ENCODE results near the gene SFTPA2. TPM values are rescaled to one million over a fixed set of nuclear protein-coding genes. Genes with fewer than 3 reads are reported as not detected.
"Not testable (repeated sequence)": the region's sequence is repeated elsewhere in the genome, so short reads cannot be mapped to it uniquely, and the experiment has no call there.

Gene SFTPA2
- total RNA-seq, 1 donor from 2014 or later = not detected

DNA sequence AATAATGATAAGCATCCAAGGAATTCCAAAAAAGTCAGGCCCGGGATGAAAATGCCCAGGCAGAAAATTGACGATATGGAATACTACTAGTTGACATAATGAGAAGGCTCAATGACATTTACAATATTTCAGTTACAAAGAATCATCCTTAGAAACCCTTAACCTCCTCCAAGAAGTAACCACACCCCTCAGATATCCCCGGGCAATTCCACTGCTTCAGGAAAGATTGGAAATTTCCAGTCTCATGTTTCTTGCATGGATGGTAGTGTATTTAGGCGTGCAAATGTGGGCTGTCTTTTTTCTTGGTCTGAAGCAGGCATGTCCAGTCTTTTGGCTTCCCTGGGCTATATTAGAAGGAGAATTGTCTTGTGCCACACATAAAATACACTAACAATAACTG lies 42.6 kb downstream of the SFTPA2 start:
- H3K9me3 ChIP-seq (ENCODE audit: low read depth); H3K36me3 Mint-ChIP-seq; H3K4me3 Mint-ChIP-seq; H2AFZ ChIP-seq (replicated peaks); H3K9me3 Mint-ChIP-seq; H3K27ac ChIP-seq; H3K27me3 Mint-ChIP-seq (ENCODE audit: insufficient read depth, low read depth); H3F3A ChIP-seq (ENCODE audit: low read depth); H3K36me3 ChIP-seq; H4K20me1 ChIP-seq (ENCODE audit: low read depth); DNase-seq (ENCODE audit: low spot score); H3K4me1 Mint-ChIP-seq; H3K27me3 ChIP-seq; H3K27ac Mint-ChIP-seq; H3K4me2 ChIP-seq; H3K4me1 ChIP-seq; H3K9ac ChIP-seq; H3K79me2 ChIP-seq (ENCODE audit: low read depth); H3K4me3 ChIP-seq: not testable (repeated sequence)

DNA sequence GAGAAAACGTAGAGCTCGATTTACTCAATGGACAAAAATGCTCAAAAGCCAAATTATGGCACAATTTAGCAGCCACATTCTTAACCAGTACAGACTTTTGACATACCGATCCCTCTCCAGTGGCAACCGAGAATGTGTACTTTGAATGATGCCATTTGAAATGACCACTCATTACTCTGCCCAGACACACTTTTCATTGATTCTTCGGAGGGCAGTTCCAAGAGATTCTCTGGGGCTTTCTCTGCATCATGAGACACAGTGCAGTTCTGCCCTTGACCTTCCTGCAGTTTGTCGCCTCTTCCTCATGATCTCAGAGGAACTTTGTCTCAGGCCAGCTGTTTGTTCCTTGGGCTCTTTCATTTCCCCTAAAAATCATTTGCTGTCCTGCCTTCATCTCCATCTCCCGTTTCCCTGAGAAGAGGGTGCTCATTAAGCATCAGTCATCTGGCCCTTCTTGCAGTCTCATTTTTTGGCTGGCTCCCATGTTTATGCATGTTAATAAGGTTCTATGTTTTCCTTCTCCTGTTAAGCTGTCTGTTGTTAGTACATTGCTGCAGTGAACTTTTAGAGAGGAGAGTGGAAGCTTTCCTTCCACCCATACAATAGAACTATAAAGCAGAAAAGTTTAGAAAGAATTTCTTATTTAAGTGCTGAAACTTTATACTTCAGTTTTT lies 43.5 kb downstream of the SFTPA2 start:
- not testable (repeated sequence) for DNase-seq (ENCODE audit: low spot score); H3K4me1 ChIP-seq; H3K27me3 Mint-ChIP-seq (ENCODE audit: insufficient read depth, low read depth); H3K4me3 ChIP-seq; H3K27ac Mint-ChIP-seq; H3K9me3 ChIP-seq (ENCODE audit: low read depth); H2AFZ ChIP-seq (replicated peaks); H3K4me2 ChIP-seq; H3K9ac ChIP-seq; H3K36me3 Mint-ChIP-seq; H3K36me3 ChIP-seq; H3K27ac ChIP-seq; H3K4me3 Mint-ChIP-seq; H3K27me3 ChIP-seq; H3K9me3 Mint-ChIP-seq; H3K4me1 Mint-ChIP-seq; H3K79me2 ChIP-seq (ENCODE audit: low read depth); H3F3A ChIP-seq (ENCODE audit: low read depth); H4K20me1 ChIP-seq (ENCODE audit: low read depth)

DNA sequence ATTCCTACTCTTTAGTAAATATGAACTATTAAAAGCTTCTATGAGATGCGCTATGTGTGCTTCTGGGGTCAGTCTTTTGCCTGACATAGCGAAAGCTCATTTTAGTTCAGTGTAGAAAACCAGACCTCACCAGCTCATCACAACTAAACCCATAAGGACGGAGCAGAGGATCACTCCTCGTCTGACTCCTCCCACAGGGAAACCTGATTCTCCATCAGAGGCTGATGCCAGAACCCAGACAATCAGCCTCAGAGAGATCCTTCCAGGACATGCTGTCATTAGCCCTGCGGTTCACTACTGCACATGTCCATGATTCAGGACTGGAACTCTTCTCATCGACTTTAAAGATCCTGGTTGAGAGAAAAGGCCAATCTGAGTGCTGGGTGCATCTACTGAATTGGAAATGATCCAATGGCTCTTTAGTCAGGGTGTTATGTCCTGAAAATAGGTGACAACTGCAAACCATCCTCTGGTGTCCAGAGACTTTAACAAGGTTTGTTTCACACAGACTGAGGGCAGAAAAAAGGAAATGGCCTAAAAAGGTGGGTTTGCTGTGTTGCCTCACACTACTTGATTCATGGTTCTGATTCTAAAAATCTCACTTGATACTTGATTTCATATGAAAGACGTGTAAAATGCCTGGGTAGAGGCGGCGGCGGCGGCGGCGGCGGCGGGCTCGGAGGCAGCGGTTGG lies 48.2 kb downstream of the SFTPA2 start, which contains the start of gene EIF5AL1:
Gene EIF5AL1, plus strand, starts transcription at position 643 of the 693 bp plus-strand sequence. CDS start 117 bp downstream, outside the sequence.
- H3K9ac ChIP-seq; H3K27ac Mint-ChIP-seq; H3K36me3 ChIP-seq; H4K20me1 ChIP-seq (ENCODE audit: low read depth); H3K4me3 Mint-ChIP-seq; H3K79me2 ChIP-seq (ENCODE audit: low read depth); H3K9me3 ChIP-seq (ENCODE audit: low read depth); H3K9me3 Mint-ChIP-seq; H3K27me3 Mint-ChIP-seq (ENCODE audit: insufficient read depth, low read depth); H3K4me1 Mint-ChIP-seq; H3K36me3 Mint-ChIP-seq; H3F3A ChIP-seq (ENCODE audit: low read depth); H3K4me2 ChIP-seq; H3K27ac ChIP-seq; H2AFZ ChIP-seq (replicated peaks); H3K4me3 ChIP-seq; H3K4me1 ChIP-seq: not testable (repeated sequence)
- peaks cover 10% of the 10 kb centered on the region for H3K27me3 ChIP-seq
- DNase-seq (ENCODE audit: low spot score) = peak; percentile 34

DNA sequence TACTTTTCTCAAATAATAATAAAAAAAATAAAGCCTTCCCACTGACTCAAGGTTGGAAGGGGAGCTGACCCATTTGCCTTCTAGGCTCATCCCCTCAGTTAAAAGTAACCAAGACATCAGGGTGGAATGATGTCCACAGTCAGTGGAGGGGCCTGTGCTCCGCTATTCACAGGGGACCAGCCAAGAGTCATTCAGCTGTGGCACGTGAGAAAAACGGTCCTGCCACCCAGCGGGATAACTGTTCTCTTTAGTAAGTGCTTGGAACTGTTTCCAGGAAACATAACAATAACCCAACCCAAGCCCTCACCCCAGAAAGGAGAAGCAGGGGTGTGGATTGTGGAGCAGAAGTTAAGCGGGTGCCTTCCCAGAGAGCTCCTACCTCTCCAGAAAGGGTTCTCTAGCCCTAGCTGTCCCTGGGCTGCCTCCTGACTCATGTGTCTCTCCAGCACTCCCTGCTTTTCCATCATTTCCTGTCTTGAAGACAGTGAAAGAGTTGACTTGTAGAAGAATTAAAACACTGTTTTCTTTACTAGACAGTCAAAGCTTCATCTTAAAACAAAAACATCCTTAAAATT lies 50.2 kb downstream of the SFTPA2 start:
- not testable (repeated sequence) for H3K27me3 Mint-ChIP-seq (ENCODE audit: insufficient read depth, low read depth); H3K9me3 ChIP-seq (ENCODE audit: low read depth); H3K4me3 Mint-ChIP-seq; DNase-seq (ENCODE audit: low spot score); H3K9ac ChIP-seq; H3K4me1 Mint-ChIP-seq; H3K27ac ChIP-seq; H4K20me1 ChIP-seq (ENCODE audit: low read depth); H3K4me1 ChIP-seq; H3K36me3 Mint-ChIP-seq; H3K79me2 ChIP-seq (ENCODE audit: low read depth); H3K4me2 ChIP-seq; H3K36me3 ChIP-seq; H3F3A ChIP-seq (ENCODE audit: low read depth); H2AFZ ChIP-seq (replicated peaks); H3K27ac Mint-ChIP-seq; H3K4me3 ChIP-seq; H3K9me3 Mint-ChIP-seq
- peaks cover 28% of the 10 kb centered on the region for H3K27me3 ChIP-seq

DNA sequence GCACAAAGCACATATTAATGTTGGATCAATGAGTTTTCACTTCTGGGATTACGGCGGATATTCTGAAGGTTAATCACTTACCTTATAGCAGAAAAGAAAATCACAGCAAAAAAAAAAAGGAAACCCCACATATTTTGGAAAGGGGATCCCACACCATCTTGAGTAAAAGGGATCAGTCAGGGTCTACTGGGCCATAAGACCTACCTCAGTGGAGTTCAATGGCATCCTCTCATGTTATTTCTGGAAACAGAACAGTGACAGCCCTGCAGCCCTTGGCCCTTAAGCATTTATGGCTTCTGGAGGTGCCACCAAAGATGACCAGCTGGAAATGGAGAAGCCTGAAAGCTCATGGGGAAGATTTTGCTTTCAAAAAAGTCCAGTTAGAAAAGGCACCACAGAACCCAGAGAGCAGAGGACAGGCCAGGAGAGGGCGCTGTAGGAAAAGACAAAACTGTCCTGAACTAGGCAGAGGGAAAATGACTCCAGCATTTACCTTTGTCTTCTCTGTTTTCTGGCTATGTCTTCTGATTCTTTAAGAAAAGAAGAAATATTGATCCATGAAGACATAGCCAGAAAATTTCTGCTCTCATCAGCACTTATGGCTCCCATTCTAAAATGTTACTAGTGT lies 50.8 kb downstream of the SFTPA2 start:
- H3K4me2 ChIP-seq; H3K27me3 Mint-ChIP-seq (ENCODE audit: insufficient read depth, low read depth); H3K9me3 Mint-ChIP-seq; H2AFZ ChIP-seq (replicated peaks); H3K9ac ChIP-seq; H3K36me3 ChIP-seq; H3K9me3 ChIP-seq (ENCODE audit: low read depth); DNase-seq (ENCODE audit: low spot score); H3K4me1 Mint-ChIP-seq; H3K4me1 ChIP-seq; H3K27ac ChIP-seq; H3K79me2 ChIP-seq (ENCODE audit: low read depth); H3K36me3 Mint-ChIP-seq; H3K4me3 Mint-ChIP-seq; H3K27ac Mint-ChIP-seq; H3K4me3 ChIP-seq; H4K20me1 ChIP-seq (ENCODE audit: low read depth); H3F3A ChIP-seq (ENCODE audit: low read depth): not testable (repeated sequence)
- H3K27me3 ChIP-seq = peaks cover 28% of the 10 kb centered on the region

DNA sequence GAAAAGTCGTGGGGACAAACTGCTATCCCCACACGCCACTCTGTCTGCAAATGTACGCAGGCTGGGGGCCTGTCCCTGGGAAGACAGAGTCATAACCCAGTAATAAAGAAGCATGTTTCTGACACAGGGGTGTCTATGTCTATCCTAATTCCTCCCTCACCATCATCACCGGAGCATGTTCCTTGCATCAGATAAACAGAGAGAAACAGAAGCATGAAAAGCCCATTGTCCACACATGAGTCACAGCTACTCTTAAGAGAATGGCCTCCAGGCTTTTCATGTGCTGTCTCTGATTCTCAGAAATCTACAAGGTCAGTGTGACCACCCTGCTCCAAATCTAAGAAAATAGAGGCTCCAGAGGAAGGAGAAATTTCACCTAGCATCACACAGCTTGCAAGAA lies 52.0 kb downstream of the SFTPA2 start:
- H3K9ac ChIP-seq; H3K36me3 ChIP-seq; H3K4me3 Mint-ChIP-seq; H3F3A ChIP-seq (ENCODE audit: low read depth); H3K9me3 ChIP-seq (ENCODE audit: low read depth); H2AFZ ChIP-seq (replicated peaks); H3K27ac ChIP-seq; H3K79me2 ChIP-seq (ENCODE audit: low read depth); DNase-seq (ENCODE audit: low spot score); H3K4me3 ChIP-seq; H4K20me1 ChIP-seq (ENCODE audit: low read depth); H3K9me3 Mint-ChIP-seq; H3K4me2 ChIP-seq; H3K4me1 Mint-ChIP-seq; H3K27me3 Mint-ChIP-seq (ENCODE audit: insufficient read depth, low read depth); H3K27ac Mint-ChIP-seq; H3K4me1 ChIP-seq; H3K36me3 Mint-ChIP-seq: not testable (repeated sequence)
- peaks cover 28% of the 10 kb centered on the region for H3K27me3 ChIP-seq

Measured in neural progenitor cell (in vitro differentiated cells).